ENCODE results near the gene KRT35.
"Not testable (repeated sequence)": the region's sequence is repeated elsewhere in the genome, so short reads cannot be mapped to it uniquely, and the experiment has no call there.

Gene KRT35

GRCh38 chr17:41463746-41464145 is 17.2 kb downstream of the KRT35 start:
- no peak overlapping the region for H3K27ac ChIP-seq
- no peak for DNase-seq (ENCODE audit: low read depth, low spot score)

- DNase-seq (ENCODE audit: low read depth, low spot score) = no peak
- no peak overlapping the region for H3K27ac ChIP-seq
These were observed 18.2 kb downstream of the KRT35 start for GRCh38 chr17:41462705-41463104.

- no peak for DNase-seq (ENCODE audit: low read depth, low spot score)
- no peak overlapping the region for H3K27ac ChIP-seq
These were observed 23.3 kb downstream of the KRT35 start for GRCh38 chr17:41457676-41458075.

- no peak overlapping the region for H3K27ac ChIP-seq
- no peak for DNase-seq (ENCODE audit: low read depth, low spot score)
These were observed 24.7 kb downstream of the KRT35 start for GRCh38 chr17:41456204-41456603.

- DNase-seq (ENCODE audit: low read depth, low spot score) = no peak
- H3K27ac ChIP-seq = no peak overlapping the region
These were observed 25.7 kb downstream of the KRT35 start for GRCh38 chr17:41455236-41455635.

GRCh38 chr17:41453066-41453465 is 27.9 kb downstream of the KRT35 start:
- no peak overlapping the region for H3K27ac ChIP-seq
- no peak for DNase-seq (ENCODE audit: low read depth, low spot score)

GRCh38 chr17:41452281-41452680 is 28.7 kb downstream of the KRT35 start:
- H3K27ac ChIP-seq = no peak overlapping the region
- DNase-seq (ENCODE audit: low read depth, low spot score) = no peak

GRCh38 chr17:41451154-41451728 is 29.7 kb downstream of the KRT35 start:
- no peak for DNase-seq (ENCODE audit: low read depth, low spot score)
- no peak overlapping the region for H3K27ac ChIP-seq

GRCh38 chr17:41449008-41449407 is 31.9 kb downstream of the KRT35 start:
- no peak overlapping the region for H3K27ac ChIP-seq
- no peak for DNase-seq (ENCODE audit: low read depth, low spot score)

GRCh38 chr17:41448506-41448905 is 32.4 kb downstream of the KRT35 start:
- no peak for DNase-seq (ENCODE audit: low read depth, low spot score)

GRCh38 chr17:41446806-41447205 is 34.1 kb downstream of the KRT35 start:
- no peak for DNase-seq (ENCODE audit: low read depth, low spot score)
- no peak overlapping the region for H3K27ac ChIP-seq

More at GRCh38 chr17:41448506-41448905, 32.4 kb downstream of the KRT35 start:
- no peak overlapping the region for H3K27ac ChIP-seq

GRCh38 chr17:41444640-41445039 is 36.3 kb downstream of the KRT35 start:
- no peak overlapping the region for H3K27ac ChIP-seq
- DNase-seq (ENCODE audit: low read depth, low spot score) = no peak

GRCh38 chr17:41444186-41444585 is 36.8 kb downstream of the KRT35 start:
- H3K27ac ChIP-seq = no peak overlapping the region
- DNase-seq (ENCODE audit: low read depth, low spot score) = no peak

- DNase-seq (ENCODE audit: low read depth, low spot score) = no peak
- H3K27ac ChIP-seq = no peak overlapping the region
These were observed 38.2 kb downstream of the KRT35 start for GRCh38 chr17:41442739-41443138.

- DNase-seq (ENCODE audit: low read depth, low spot score) = no peak
- no peak within 1 kb of the TSS for H3K27ac ChIP-seq
These were observed 40.4 kb downstream of the KRT35 start, which contains the start of gene KRT38 for GRCh38 chr17:41440531-41441033. Gene KRT38 (minus strand): TSS chr17:41440983. CDS start chr17:41440921, 62 bp downstream.

GRCh38 chr17:41439375-41439774 is 41.6 kb downstream of the KRT35 start:
- DNase-seq (ENCODE audit: low read depth, low spot score) = no peak
- no peak overlapping the region for H3K27ac ChIP-seq

- H3K27ac ChIP-seq = no peak overlapping the region
- DNase-seq (ENCODE audit: low read depth, low spot score) = no peak
These were observed 43.2 kb downstream of the KRT35 start for GRCh38 chr17:41437769-41438168.

GRCh38 chr17:41437254-41437653 is 43.7 kb downstream of the KRT35 start:
- H3K27ac ChIP-seq = no peak overlapping the region
- DNase-seq (ENCODE audit: low read depth, low spot score) = no peak

GRCh38 chr17:41434415-41434814 is 46.5 kb downstream of the KRT35 start:
- no peak for DNase-seq (ENCODE audit: low read depth, low spot score)
- H3K27ac ChIP-seq = no peak overlapping the region

GRCh38 chr17:41434005-41434404 is 46.9 kb downstream of the KRT35 start:
- no peak overlapping the region for H3K27ac ChIP-seq
- DNase-seq (ENCODE audit: low read depth, low spot score) = no peak

GRCh38 chr17:41433586-41433985 is 47.4 kb downstream of the KRT35 start:
- DNase-seq (ENCODE audit: low read depth, low spot score) = no peak
- no peak overlapping the region for H3K27ac ChIP-seq

- DNase-seq (ENCODE audit: low read depth, low spot score); H3K27ac ChIP-seq: not testable (repeated sequence)
These were observed 50.6 kb downstream of the KRT35 start for GRCh38 chr17:41430376-41430775.
